ACC112 (cell line): ENCODE measurements around the gene OSGEP.

Experiments used
- H2AFZ ChIP-seq: fragments of 200-600 bp; sonication (generic); one replicate; pipeline ENCODE4 v1.6.0; 2017; ENCODE audit warnings: antibody characterized with exemption, low read length; ENCODE audit not compliant: unreplicated experiment
- H3K27ac ChIP-seq: fragments of 200-600 bp; sonication (generic); 2 replicates; pipeline ENCODE4 v1.5.1; 2014; ENCODE audit warnings: low read depth, mild to moderate bottlenecking, antibody characterized with exemption, low read length, moderate library complexity
- H3K27me3 ChIP-seq: fragments of 200-600 bp; sonication (generic); 2 replicates; pipeline ENCODE4 v1.6.1; 2014; ENCODE audit warnings: mild to moderate bottlenecking, antibody characterized with exemption, low read length, moderate library complexity, mixed read lengths; ENCODE audit not compliant: insufficient read depth
- H3K36me3 ChIP-seq: fragments of 200-600 bp; sonication (generic); 2 replicates; pipeline ENCODE4 v1.6.1; 2016; ENCODE audit warnings: mild to moderate bottlenecking, antibody characterized with exemption, low read length, moderate library complexity, mixed read lengths; ENCODE audit not compliant: insufficient read depth
- H3K4me1 ChIP-seq: fragments of 200-600 bp; sonication (generic); one replicate; pipeline ENCODE4 v1.6.1; 2016; ENCODE audit warnings: low read length, mixed read lengths; ENCODE audit not compliant: insufficient read depth, unreplicated experiment, control insufficient read depth
- H3K4me3 ChIP-seq: fragments of 200-600 bp; sonication (generic); 2 replicates; pipeline ENCODE4 v1.5.1; 2014; ENCODE audit warnings: mild to moderate bottlenecking, low read depth, low read length
- H3K79me2 ChIP-seq: fragments of 200-600 bp; sonication (generic); one replicate; pipeline ENCODE4 v1.6.0; 2016; ENCODE audit warnings: low read length; ENCODE audit not compliant: control insufficient read depth, unreplicated experiment, insufficient read depth

Gene OSGEP

DNA sequence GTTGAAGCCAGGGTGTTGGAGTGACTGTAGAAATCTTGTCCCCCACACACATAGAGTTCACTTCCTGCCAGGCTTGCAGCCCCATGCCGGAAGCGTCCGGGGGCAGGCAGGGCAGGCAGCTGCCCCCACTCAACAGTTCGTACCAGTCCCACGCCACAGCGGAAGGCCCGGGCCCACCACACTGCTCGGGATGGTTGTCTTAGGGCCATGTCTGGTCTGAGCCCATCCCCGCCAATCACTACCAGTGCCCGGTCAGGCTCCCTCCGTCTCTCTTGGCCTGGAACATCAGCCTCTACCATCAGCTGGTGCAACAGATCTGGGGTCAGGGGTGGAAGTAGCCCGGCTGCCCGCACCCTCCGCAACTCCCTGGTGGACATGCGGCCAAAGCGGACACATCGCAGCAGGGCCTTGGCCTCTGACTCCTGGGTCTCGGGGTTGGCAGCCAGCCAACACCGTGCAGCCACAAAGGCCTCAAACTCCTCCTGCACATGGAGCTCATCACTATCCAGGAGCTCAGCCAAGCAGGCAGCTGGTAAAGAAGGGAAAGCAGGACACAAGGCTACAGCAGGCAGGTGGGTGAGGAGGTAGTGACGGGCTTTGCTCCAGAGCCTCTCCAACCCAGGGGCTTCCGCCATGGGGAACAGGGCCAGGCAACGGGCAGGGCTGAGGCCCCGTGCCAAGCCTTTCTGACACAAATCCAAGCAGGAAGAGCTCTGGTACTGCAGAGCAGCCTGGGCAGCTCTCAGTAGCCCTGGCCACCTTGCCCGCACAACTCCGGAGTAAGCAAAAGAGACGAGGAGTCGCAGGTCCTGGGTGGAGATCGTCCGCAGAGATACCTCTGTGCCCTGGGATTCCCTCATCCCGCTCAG is 24.6 kb downstream of the OSGEP start:
- Histone ChIP-seq H3K27me3 (no peaks in the 10 kb centered on the region), H3K36me3 (no peaks in the 10 kb centered on the region), H3K27ac (no peak overlapping the region), H2AFZ (no peak overlapping the region), H3K79me2 (no peaks in the 10 kb centered on the region), H3K4me3 (no peak overlapping the region), H3K4me1 (peaks cover 7% of the 10 kb centered on the region)

DNA sequence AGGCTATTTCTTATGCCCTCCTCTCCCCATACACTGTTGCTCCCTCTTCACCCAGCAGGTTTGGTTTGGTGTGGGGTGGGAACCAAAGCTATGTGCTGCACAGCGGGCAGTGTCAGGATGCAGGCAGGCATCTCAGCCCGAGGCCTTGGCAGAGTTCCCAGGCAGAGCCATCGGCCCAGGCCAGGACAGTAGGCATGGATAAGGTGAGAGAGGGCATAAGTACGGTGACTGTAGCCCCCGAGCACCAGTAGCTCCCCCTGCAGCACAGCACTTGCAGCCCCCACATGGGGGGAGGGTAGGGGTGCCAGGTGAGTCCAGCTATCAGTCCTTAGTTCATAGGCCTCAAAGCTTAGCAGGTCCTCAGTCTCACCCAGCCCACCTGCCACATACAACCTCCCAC is 25.8 kb downstream of the OSGEP start:
- no peaks in the 10 kb centered on the region for H3K27me3 ChIP-seq
- H3K79me2 ChIP-seq = no peaks in the 10 kb centered on the region
- no peak overlapping the region for H3K4me3 ChIP-seq
- H3K4me1 ChIP-seq = peaks cover 7% of the 10 kb centered on the region
- no peaks in the 10 kb centered on the region for H3K36me3 ChIP-seq
- no peak overlapping the region for H3K27ac ChIP-seq
- H2AFZ ChIP-seq = no peak overlapping the region

DNA sequence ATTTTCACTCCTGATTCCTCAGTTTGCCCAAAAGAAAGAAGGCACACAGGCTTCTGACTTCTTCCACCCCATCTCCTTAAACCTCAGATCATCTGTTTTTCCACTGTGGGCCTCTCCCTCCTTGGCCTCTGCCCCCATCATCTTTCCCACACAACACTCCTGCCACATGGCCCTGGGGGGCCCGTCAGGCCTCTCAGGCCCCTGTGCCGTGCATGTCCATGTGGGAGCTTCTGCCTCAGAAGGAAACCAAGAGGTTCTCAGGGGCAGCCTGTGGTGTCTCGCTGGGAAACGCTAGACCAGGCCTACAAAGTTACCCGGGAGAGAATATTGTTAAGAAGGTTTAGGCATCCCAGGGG is 26.6 kb downstream of the OSGEP start:
- Histone ChIP-seq H3K4me3 (no peak overlapping the region), H3K27ac (no peak overlapping the region), H3K4me1 (peaks cover 7% of the 10 kb centered on the region), H3K79me2 (no peaks in the 10 kb centered on the region), H2AFZ (no peak overlapping the region), H3K36me3 (no peaks in the 10 kb centered on the region), H3K27me3 (no peaks in the 10 kb centered on the region)

DNA sequence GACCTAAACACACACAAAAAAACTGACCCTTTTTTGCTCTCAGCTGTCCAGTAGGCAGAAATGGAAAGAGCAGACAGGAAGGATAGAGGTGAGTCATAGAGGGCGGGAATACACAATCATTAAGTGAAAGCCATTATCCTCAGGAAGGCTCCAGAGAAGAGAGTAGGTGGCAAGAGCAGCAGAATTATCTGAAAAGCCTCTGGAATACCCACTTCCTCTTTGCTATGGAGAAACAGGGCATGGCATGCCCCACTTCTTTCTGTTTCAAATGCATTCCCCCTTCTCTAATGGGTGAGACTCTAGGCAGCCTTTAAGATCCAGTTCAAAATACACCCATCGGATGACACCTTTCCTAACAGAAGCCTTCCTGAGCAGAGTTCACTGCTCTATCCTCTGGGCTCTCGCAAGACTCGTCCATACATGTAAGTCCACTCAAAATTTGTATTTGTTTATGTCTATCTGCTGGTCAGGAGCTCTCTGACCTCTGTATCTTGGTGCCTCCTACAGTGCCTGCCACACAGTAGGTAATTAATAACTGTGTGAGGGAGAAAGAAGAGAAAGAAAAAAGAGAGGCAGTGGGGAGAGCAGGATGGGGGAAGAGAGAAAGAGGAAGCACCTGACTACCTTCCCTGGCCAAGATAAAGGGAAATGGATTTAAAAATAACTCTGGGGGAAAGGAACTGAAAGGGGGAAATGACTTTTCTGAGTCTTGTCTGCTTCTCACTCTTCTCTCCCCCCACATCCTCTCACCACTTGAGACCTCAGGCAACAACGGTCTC is 27.2 kb downstream of the OSGEP start:
- Histone ChIP-seq H3K4me3 (no peak overlapping the region), H3K4me1 (peaks cover 7% of the 10 kb centered on the region), H3K36me3 (no peaks in the 10 kb centered on the region), H3K27ac (no peak overlapping the region), H3K79me2 (no peaks in the 10 kb centered on the region), H3K27me3 (no peaks in the 10 kb centered on the region), H2AFZ (peak overlapping the region; percentile 96)

DNA sequence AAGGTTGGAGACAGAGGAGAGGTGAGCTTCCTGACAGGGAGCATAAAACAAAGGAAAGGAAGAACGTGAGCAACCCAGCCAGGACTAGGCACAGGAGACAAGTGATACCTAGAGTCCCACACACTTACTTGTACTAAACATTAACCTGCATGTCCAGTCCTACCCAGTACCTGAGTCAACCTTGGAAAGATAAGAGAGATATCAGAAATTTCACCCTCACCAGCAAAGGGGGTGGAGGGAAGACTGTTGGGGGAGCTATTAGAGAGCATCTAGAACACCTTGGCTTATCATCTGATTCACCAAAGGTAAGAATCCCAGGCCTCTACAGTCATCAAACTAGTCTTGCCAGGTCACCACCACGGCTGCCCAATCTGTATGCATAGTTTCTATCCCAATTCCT is 29.8 kb downstream of the OSGEP start:
- Histone ChIP-seq H3K79me2 (no peaks in the 10 kb centered on the region), H3K27me3 (no peaks in the 10 kb centered on the region), H3K4me3 (no peak overlapping the region), H3K36me3 (no peaks in the 10 kb centered on the region), H2AFZ (no peak overlapping the region), H3K27ac (no peak overlapping the region), H3K4me1 (peaks cover 7% of the 10 kb centered on the region)

DNA sequence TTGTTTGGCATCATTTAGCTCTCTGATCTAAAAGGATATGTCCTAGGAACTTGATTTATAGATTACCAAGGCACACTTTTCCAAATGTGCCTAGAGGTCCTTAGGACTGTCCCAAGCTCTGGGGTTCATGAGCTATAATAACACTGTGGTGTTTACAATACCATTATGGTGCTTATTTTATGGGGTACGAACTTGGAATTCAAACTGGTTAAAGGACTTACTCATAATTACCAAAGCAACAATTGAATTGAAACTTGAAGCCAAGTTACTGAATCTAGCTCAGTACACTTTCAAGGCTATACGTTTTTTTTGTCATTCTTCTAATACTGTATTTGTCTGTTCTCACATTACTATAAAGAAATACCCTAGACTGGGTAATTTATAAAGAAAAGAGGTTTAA is 31.7 kb downstream of the OSGEP start:
- Histone ChIP-seq H3K4me1 (peaks cover 7% of the 10 kb centered on the region), H3K79me2 (no peaks in the 10 kb centered on the region), H2AFZ (no peak overlapping the region), H3K36me3 (no peaks in the 10 kb centered on the region), H3K27ac (no peak overlapping the region), H3K27me3 (no peaks in the 10 kb centered on the region), H3K4me3 (no peak overlapping the region)

DNA sequence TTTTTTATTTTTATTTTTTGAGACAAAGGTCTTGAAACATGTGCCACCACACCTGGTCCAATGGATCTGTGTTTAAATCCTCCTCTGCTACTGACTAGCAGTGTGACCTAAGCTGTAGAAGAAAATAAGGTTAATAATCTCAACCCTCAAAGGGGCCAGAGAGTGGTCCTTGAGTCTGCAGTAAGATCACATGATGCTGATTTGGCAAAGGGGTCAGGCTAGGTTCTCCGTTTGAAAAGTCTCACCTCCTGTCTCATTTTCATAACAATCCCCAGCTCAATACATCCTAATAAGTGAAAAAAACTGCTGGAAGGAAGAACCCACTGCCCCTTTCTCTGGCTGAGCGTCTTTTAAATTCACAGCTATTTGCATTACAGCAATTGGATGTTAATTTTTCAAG is 33.3 kb downstream of the OSGEP start:
- no peak overlapping the region for H3K4me3 ChIP-seq
- H3K4me1 ChIP-seq = no peaks in the 10 kb centered on the region
- no peaks in the 10 kb centered on the region for H3K27me3 ChIP-seq
- H3K27ac ChIP-seq = no peak overlapping the region
- H2AFZ ChIP-seq = no peak overlapping the region
- no peaks in the 10 kb centered on the region for H3K79me2 ChIP-seq
- H3K36me3 ChIP-seq = no peaks in the 10 kb centered on the region

DNA sequence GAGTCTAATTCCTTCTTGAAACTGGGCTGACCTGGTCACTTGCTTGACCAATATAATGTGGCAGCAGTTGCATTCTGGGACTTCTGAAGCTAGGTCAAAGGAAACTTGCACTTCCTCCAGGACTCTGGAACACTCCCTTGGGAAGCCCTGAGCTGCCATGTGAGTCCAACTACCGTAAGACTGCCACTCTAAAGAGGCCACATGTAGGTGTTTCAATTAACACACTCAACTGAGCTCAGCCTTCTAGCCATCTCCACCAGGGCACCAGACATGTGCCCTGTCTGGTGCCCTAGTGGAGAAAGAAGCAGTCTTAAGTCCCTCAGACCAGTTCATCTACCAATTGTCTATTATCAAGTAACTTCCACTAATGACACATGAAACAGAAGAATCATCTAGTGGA is 35.2 kb downstream of the OSGEP start:
- Histone ChIP-seq H3K79me2 (no peaks in the 10 kb centered on the region), H3K4me1 (peaks cover 1% of the 10 kb centered on the region), H3K27ac (no peak overlapping the region), H3K36me3 (no peaks in the 10 kb centered on the region), H3K27me3 (no peaks in the 10 kb centered on the region), H3K4me3 (no peak overlapping the region), H2AFZ (no peak overlapping the region)

DNA sequence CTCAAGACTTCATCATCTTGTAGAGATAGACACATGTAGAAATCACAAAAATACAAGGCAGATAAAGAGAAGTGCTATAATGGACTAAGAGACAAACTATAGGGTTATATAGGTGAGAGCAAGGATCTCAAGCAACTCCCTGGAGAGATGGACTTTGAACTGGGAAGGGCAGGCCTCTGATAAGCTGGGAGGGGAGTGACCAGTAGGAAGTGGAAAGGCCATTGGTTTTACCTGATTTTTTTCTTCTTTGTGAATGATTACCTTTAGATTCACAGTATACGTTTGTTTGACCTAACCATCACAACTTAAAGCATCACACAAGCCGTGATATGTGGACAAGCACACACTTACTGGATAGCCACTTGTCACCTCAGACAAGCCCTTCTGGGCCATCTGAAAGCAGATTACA is 36.1 kb downstream of the OSGEP start:
- H3K4me3 ChIP-seq = no peak overlapping the region
- no peaks in the 10 kb centered on the region for H3K27me3 ChIP-seq
- no peaks in the 10 kb centered on the region for H3K79me2 ChIP-seq
- peaks cover 8% of the 10 kb centered on the region for H3K4me1 ChIP-seq
- no peak overlapping the region for H2AFZ ChIP-seq
- H3K27ac ChIP-seq = no peak overlapping the region
- no peaks in the 10 kb centered on the region for H3K36me3 ChIP-seq

DNA sequence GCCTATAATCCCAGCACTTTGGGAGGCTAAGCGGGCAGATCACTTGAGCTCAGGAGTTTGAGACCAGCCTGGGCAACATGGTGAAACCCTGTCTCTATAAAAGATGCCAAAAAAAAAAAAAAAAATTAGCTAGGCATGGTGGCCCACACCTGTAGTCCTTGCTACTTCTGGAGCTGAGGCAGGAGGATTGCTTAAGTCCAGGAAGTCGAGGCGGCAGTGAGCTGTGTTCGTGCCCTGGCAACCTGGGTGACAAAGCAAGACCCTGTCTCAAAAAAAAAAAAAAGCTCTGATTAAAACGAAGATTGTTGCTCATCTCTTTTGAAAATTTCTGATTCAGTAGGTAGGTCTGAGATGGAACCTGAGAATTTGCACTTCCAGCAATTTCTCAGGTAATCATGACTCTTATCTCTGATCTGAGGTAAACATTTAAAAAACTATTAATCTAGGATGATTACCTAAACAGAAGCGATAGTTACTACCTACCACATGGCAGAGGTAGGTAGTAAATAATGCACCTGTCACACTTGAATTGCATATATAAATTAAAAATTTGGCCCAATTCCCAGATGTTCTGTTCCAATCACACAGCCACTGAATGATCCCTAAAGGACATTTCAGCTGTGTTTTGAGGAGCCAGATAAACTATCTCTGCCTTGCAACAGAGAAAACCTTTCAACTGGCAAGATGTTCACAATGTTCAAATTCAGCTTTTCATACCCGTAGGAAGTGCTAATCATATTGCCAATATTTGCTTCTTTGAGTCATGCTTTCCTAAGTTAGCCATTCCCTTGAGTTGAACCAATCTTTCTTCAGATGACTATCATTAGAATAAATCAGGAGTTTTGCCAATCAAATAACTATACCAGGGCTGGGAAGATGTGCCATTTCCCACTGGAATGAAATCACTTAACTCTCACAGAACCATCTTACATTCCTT is 37.1 kb downstream of the OSGEP start:
- peaks cover 8% of the 10 kb centered on the region for H3K4me1 ChIP-seq
- no peaks in the 10 kb centered on the region for H3K36me3 ChIP-seq
- no peak overlapping the region for H3K4me3 ChIP-seq
- H2AFZ ChIP-seq = no peak overlapping the region
- peaks cover 2% of the 10 kb centered on the region for H3K79me2 ChIP-seq
- H3K27me3 ChIP-seq = no peaks in the 10 kb centered on the region
- no peak overlapping the region for H3K27ac ChIP-seq
